ENCODE results near the gene KBTBD6. TPM values are rescaled to one million over a fixed set of nuclear protein-coding genes. Genes with fewer than 3 reads are reported as not detected.

KBTBD6 gene
- total RNA-seq, 3 donors from 2014 or later (not counting 1 experiment from before 2014, with no cell fraction given): 1.7 to 3.2 (median 3.1) TPM

DNA sequence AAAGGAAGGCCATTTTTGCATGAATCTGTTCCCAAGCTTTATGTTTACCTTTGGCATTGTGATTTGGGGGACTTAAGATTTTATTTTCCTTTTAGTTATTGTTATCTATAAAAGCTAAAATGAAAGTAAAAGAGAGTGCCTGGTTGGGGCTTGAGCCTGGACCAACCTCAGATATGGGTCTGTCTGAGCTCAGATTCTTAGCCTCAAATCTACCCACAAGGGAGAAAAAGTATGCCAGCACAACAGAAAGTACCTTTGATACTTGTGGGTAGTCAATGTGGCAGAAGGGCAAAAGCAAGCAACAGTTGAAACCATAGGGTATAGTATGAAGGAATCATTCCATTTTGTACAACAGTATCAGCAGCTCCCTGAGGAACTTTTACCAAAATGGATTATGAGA, 26.6 kb upstream of the KBTBD6 start:
- Mint-ChIP-seq H3K27me3 (ENCODE audit: low read depth in 2 of 2) (no peaks in the 10 kb centered on the region), H3K27ac (peak overlapping the region in 1 of 2 donors; percentile 21), H3K4me3 (no peak overlapping the region), H3K36me3 (no peaks in the 10 kb centered on the region), H3K9me3 (no peaks in the 10 kb centered on the region), H3K4me1 (peaks cover 0 to 7% of the 10 kb centered on the region in 2 donors)
- H3K27ac ChIP-seq (ENCODE audit: low read length): no peak overlapping the region
- no peak for DNase-seq
- intact Hi-C loops (cut with micrococcal nuclease): no loop called here
- H3K4me1 ChIP-seq (ENCODE audit: control insufficient read depth, insufficient read depth, low read length): no peaks in the 10 kb centered on the region
- no peak overlapping the region for H3K4me3 ChIP-seq (ENCODE audit: low read length)
- no peaks in the 10 kb centered on the region for H3K27me3 ChIP-seq (ENCODE audit: control insufficient read depth, insufficient read depth, low read length)
- TF ChIP-seq CTCF (IDR thresholded peaks at IDR 0.05): no peak
- no peak for ATAC-seq
- no peaks in the 10 kb centered on the region for H3K9me3 ChIP-seq (ENCODE audit: control insufficient read depth, insufficient read depth, low read length)
- H3K36me3 ChIP-seq (ENCODE audit: control insufficient read depth, insufficient read depth, low read length): no peaks in the 10 kb centered on the region

DNA sequence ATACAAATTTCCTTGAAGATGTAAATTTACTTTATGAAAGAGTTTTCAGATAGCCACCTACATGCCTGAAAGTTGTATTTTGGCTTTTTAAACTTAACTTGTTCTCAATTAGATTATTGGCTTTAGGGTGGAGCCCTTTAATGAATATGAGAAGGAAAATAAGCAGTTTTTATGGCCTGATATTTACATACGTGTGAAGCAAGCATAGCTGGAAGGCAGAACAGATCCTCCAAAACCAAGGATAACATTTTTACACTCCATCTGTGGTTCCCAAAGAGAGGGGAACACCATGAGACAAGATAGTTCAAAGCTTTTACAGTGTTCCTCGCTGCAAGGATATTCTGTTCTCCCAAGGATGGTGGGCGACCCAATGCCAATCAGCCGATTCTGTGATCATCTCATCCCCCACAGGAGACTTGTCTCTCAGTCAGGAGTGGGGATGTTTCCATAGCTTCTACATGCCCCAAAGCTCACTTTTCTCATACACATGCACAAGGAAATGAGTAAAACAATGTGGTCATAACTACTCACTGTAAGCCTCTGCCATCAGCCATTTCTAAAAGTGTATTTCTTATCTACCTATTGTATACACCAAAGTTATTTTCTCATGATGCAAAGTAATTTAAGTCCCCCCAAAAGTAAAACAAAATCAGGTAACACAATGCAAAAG, 24.6 kb upstream of the KBTBD6 start:
- ATAC-seq (no peak), DNase-seq (no peak)
- peaks cover 5% of the 10 kb centered on the region for H3K36me3 Mint-ChIP-seq
- Histone ChIP-seq H3K4me3 (ENCODE audit: low read length) (no peak overlapping the region), H3K36me3 (ENCODE audit: control insufficient read depth, insufficient read depth, low read length) (no peaks in the 10 kb centered on the region), H3K9me3 (ENCODE audit: control insufficient read depth, insufficient read depth, low read length) (peaks cover 4% of the 10 kb centered on the region), H3K4me1 (ENCODE audit: control insufficient read depth, insufficient read depth, low read length) (no peaks in the 10 kb centered on the region), H3K27me3 (ENCODE audit: control insufficient read depth, insufficient read depth, low read length) (no peaks in the 10 kb centered on the region), H3K27ac (ENCODE audit: low read length) (no peak overlapping the region)
- H3K9me3 Mint-ChIP-seq: peaks cover under 1% of the 10 kb centered on the region in 2 donors
- 97% methylated on average over 4 of the region's 4 CpGs for WGBS (ENCODE audit: insufficient coverage)
- H3K27me3 Mint-ChIP-seq (ENCODE audit: low read depth in 2 of 2): no peaks in the 10 kb centered on the region
- intact Hi-C loops (cut with micrococcal nuclease): no loop called here
- H3K4me1 Mint-ChIP-seq: peaks cover 0 to 7% of the 10 kb centered on the region in 2 donors
- no peak overlapping the region for H3K27ac Mint-ChIP-seq
- TF ChIP-seq CTCF (IDR thresholded peaks at IDR 0.05): no peak
- H3K4me3 Mint-ChIP-seq: no peak overlapping the region

DNA sequence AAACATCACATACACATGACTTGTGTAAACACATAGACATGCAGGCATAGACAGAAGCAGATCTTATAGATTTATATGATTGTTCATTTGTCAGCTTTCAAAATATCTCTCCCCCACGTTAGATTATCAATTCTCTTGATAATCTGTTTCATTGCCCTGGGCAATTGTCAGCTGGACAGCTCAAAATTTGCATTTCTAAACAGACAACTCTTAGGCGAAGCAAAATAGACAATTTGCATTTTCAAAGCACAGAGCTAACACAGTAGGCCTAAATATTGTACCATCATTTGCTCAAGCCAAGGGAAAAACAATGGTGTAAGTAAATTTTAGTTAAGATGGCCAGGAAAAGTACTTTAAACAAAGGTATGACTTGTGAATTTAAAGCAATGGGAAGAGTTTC, 24.0 kb upstream of the KBTBD6 start:
- H3K27me3 Mint-ChIP-seq (ENCODE audit: low read depth in 2 of 2): no peaks in the 10 kb centered on the region
- ATAC-seq: no peak
- H3K9me3 Mint-ChIP-seq: peaks cover 6 to 7% of the 10 kb centered on the region in 2 donors
- peaks cover 11% of the 10 kb centered on the region for H3K36me3 Mint-ChIP-seq
- H3K4me1 Mint-ChIP-seq: peaks cover 0 to 7% of the 10 kb centered on the region in 2 donors
- H3K27me3 ChIP-seq (ENCODE audit: control insufficient read depth, insufficient read depth, low read length): no peaks in the 10 kb centered on the region
- 93% methylated on average over 2 of the region's 2 CpGs for WGBS (ENCODE audit: insufficient coverage)
- no peak overlapping the region for H3K27ac Mint-ChIP-seq
- TF ChIP-seq CTCF (IDR thresholded peaks at IDR 0.05): no peak
- no peak overlapping the region for H3K4me3 ChIP-seq (ENCODE audit: low read length)
- no peak overlapping the region for H3K27ac ChIP-seq (ENCODE audit: low read length)
- H3K4me3 Mint-ChIP-seq: no peak overlapping the region
- DNase-seq: no peak
- H3K4me1 ChIP-seq (ENCODE audit: control insufficient read depth, insufficient read depth, low read length): no peaks in the 10 kb centered on the region
- intact Hi-C loops (cut with micrococcal nuclease): no loop called here
- peaks cover 8% of the 10 kb centered on the region for H3K9me3 ChIP-seq (ENCODE audit: control insufficient read depth, insufficient read depth, low read length)
- no peaks in the 10 kb centered on the region for H3K36me3 ChIP-seq (ENCODE audit: control insufficient read depth, insufficient read depth, low read length)

DNA sequence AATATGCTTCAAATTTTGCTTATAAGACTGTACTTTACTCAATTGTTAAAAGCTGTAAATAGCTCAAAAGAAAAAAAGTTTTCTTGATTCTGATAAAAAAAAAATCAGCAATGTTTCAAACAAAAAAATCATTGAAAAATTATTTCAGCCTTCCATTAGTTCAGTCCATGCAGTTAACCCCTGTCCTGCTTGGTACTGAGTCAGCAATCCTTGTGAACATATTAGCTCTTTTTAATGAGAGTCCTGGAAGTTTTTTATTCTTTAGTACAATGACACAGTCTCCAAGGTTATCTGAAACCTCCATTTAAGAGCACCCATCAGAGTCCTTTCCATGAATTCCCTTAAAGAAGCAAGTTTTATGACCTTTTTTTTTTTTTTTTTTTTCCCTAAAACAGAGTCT, 21.4 kb upstream of the KBTBD6 start:
- Mint-ChIP-seq H3K27ac (no peak overlapping the region), H3K9me3 (peaks cover 13 to 17% of the 10 kb centered on the region in 2 donors), H3K4me1 (peaks cover 0 to 3% of the 10 kb centered on the region in 2 donors), H3K27me3 (ENCODE audit: low read depth in 2 of 2) (no peaks in the 10 kb centered on the region), H3K36me3 (peaks cover 36% of the 10 kb centered on the region), H3K4me3 (no peak overlapping the region)
- no peak overlapping the region for H3K27ac ChIP-seq (ENCODE audit: low read length)
- ATAC-seq (no peak), DNase-seq (no peak)
- no peak for TF ChIP-seq CTCF (IDR thresholded peaks at IDR 0.05)
- H3K4me1 ChIP-seq (ENCODE audit: control insufficient read depth, insufficient read depth, low read length): no peaks in the 10 kb centered on the region
- intact Hi-C loops (cut with micrococcal nuclease): no loop called here
- peaks cover 24% of the 10 kb centered on the region for H3K9me3 ChIP-seq (ENCODE audit: control insufficient read depth, insufficient read depth, low read length)
- H3K36me3 ChIP-seq (ENCODE audit: control insufficient read depth, insufficient read depth, low read length): no peaks in the 10 kb centered on the region
- no peak overlapping the region for H3K4me3 ChIP-seq (ENCODE audit: low read length)
- H3K27me3 ChIP-seq (ENCODE audit: control insufficient read depth, insufficient read depth, low read length): no peaks in the 10 kb centered on the region

All from natural killer cell (primary cell).